ENCODE measurements around the gene CAMK1G. TPM values are rescaled to one million over a fixed set of nuclear protein-coding genes. Genes with fewer than 3 reads are reported as not detected.

CAMK1G gene
- total and polyA plus RNA-seq, 2 experiments from 2014 or later: 0.32 to 0.76 TPM

- Mint-ChIP-seq H3K27ac (no peak overlapping the region), H3K27me3 (ENCODE audit: insufficient read depth, low read depth, poor library complexity) (peaks cover 5% of the 10 kb centered on the region), H3K9me3 (no peaks in the 10 kb centered on the region; the same call in 2 of the 3 replicates), H3K36me3 (ENCODE audit: low read depth) (no peaks in the 10 kb centered on the region), H3K4me1 (no peaks in the 10 kb centered on the region), H3K4me3 (no peak overlapping the region)
- H3F3A ChIP-seq (replicated peaks; ENCODE audit: low read depth): no peaks in the 10 kb centered on the region
- no peak for ATAC-seq
- no peaks in the 10 kb centered on the region for H3K4me1 ChIP-seq (ENCODE audit: insufficient read depth)
- no peaks in the 10 kb centered on the region for H4K20me1 ChIP-seq (replicated peaks; ENCODE audit: insufficient read depth)
- H3K27ac ChIP-seq (ENCODE audit: low read depth): no peak overlapping the region
- H3K4me2 ChIP-seq: no peak overlapping the region
- TF ChIP-seq ZNF331 (CRISPR knock-in tag; IDR thresholded peaks at IDR 0.05; ENCODE audit: low read depth) (no peak), ETS1 (IDR thresholded peaks at IDR 0.05) (no peak), EZH2phosphoT487 (IDR thresholded peaks at IDR 0.05; ENCODE audit: unreplicated experiment) (no peak), STAT1 (IDR thresholded peaks at IDR 0.05; ENCODE audit: unreplicated experiment) (no peak), ZNF114 (CRISPR knock-in tag; IDR thresholded peaks at IDR 0.05) (no peak), POLR2AphosphoS5 (IDR thresholded peaks at IDR 0.05; ENCODE audit: low read depth) (no peak), CREB1 (CRISPR knock-in tag; IDR thresholded peaks at IDR 0.05; ENCODE audit: low read depth) (no peak)
- no peak overlapping the region for H2AFZ ChIP-seq
- no peaks in the 10 kb centered on the region for H3K9me2 ChIP-seq (ENCODE audit: insufficient read depth)
- no peaks in the 10 kb centered on the region for H3K79me2 ChIP-seq (replicated peaks; ENCODE audit: insufficient read depth)
- no peak for DNase-seq (ENCODE audit: low spot score)
- H3K4me3 ChIP-seq: no peak overlapping the region
- no peaks in the 10 kb centered on the region for H3K36me3 ChIP-seq (ENCODE audit: insufficient read depth)
- H3K27me3 ChIP-seq (ENCODE audit: insufficient read depth): no peaks in the 10 kb centered on the region
These were observed 26.5 kb downstream of the CAMK1G start for GRCh38 chr1:209609791-209610630.

- Histone ChIP-seq H3K36me3 (ENCODE audit: insufficient read depth) (no peaks in the 10 kb centered on the region), H3K27me3 (ENCODE audit: insufficient read depth) (no peaks in the 10 kb centered on the region), H3K27ac (ENCODE audit: low read depth) (no peak overlapping the region), H3K9me2 (ENCODE audit: insufficient read depth) (no peaks in the 10 kb centered on the region), H3F3A (replicated peaks; ENCODE audit: low read depth) (no peaks in the 10 kb centered on the region), H3K4me2 (no peak overlapping the region), H3K4me1 (ENCODE audit: insufficient read depth) (no peaks in the 10 kb centered on the region), H3K79me2 (replicated peaks; ENCODE audit: insufficient read depth) (no peaks in the 10 kb centered on the region), H4K20me1 (replicated peaks; ENCODE audit: insufficient read depth) (no peaks in the 10 kb centered on the region), H3K4me3 (no peak overlapping the region), H2AFZ (no peak overlapping the region)
- no peaks in the 10 kb centered on the region; the same call in 2 of the 3 replicates for H3K9me3 Mint-ChIP-seq
- no peak overlapping the region for H3K27ac Mint-ChIP-seq
- no peaks in the 10 kb centered on the region; the same call in 2 of the 3 replicates for H3K36me3 Mint-ChIP-seq (ENCODE audit: low read depth)
- H3K4me3 Mint-ChIP-seq: no peak overlapping the region
- H3K27me3 Mint-ChIP-seq (ENCODE audit: insufficient read depth, low read depth, poor library complexity): peaks cover 5% of the 10 kb centered on the region
- DNase-seq (ENCODE audit: low spot score) (no peak), ATAC-seq (no peak)
- H3K4me1 Mint-ChIP-seq: no peaks in the 10 kb centered on the region
- TF ChIP-seq EZH2 (IDR thresholded peaks at IDR 0.05; ENCODE audit: low read depth, unreplicated experiment) (no peak), CTCF (conservative IDR thresholded peaks at IDR 0.05; ENCODE audit: low read depth in 2 of 2) (no peak), ETS1 (IDR thresholded peaks at IDR 0.05) (no peak), STAT1 (IDR thresholded peaks at IDR 0.05; ENCODE audit: unreplicated experiment) (no peak), NANOG (IDR thresholded peaks at IDR 0.05; ENCODE audit: borderline replicate concordance) (no peak), ZNF462 (CRISPR knock-in tag; IDR thresholded peaks at IDR 0.05) (no peak), JUNB (IDR thresholded peaks at IDR 0.05; ENCODE audit: unreplicated experiment) (no peak)
These were observed 27.1 kb downstream of the CAMK1G start for GRCh38 chr1:209610631-209610905.
